CD4-positive, CD25-positive, alpha-beta regulatory T cell (primary cell): ENCODE data around the gene CTTNBP2NL. TPM values are rescaled to one million over a fixed set of nuclear protein-coding genes. Genes with fewer than 3 reads are reported as not detected.

Experiments used
- ATAC-seq, 2 donors: fragments of 150-1000 bp; cut with Tn5 transposase; one replicate each; pipeline ENCODE4 v1.10.0; 2021; ENCODE audit warnings: low read depth in 2 of 2, moderate number of reproducible peaks in 2 of 2, moderate library complexity in 1 of 2
- DNase-seq, 3 donors: peaks; one replicate each; pipeline versions ENCODE4 v3.0.0 to v3.0.0-alpha.2; 2012 to 2022; ENCODE audit warnings: mixed read lengths in 1 of 3
- H3K27ac ChIP-seq: one replicate; pipeline ENCODE4 v1.7.0; 2013; ENCODE audit warnings: mild to moderate bottlenecking, low read length; ENCODE audit not compliant: insufficient read depth, poor library complexity, severe bottlenecking
- H3K27me3 ChIP-seq: one replicate; pipeline ENCODE4 v1.7.0; 2013; ENCODE audit warnings: low read length; ENCODE audit not compliant: control insufficient read depth, insufficient read depth
- H3K36me3 ChIP-seq: one replicate; pipeline ENCODE4 v1.7.0; 2013; ENCODE audit warnings: mild to moderate bottlenecking, low read length, moderate library complexity; ENCODE audit not compliant: control insufficient read depth, insufficient read depth
- H3K4me1 ChIP-seq: 2 replicates; pipeline ENCODE4 v1.7.0; 2013; ENCODE audit warnings: mild to moderate bottlenecking, low read length; ENCODE audit not compliant: insufficient read depth, control insufficient read depth, poor library complexity, severe bottlenecking
- H3K4me3 ChIP-seq: one replicate; pipeline ENCODE4 v1.7.0; 2013; ENCODE audit warnings: low read depth, mild to moderate bottlenecking, low read length, moderate library complexity
- H3K9me3 ChIP-seq, 2 experiments: 1 replicate in 1 of 2; 2 replicates in 1 of 2; pipeline ENCODE4 v1.7.0; 2013; ENCODE audit warnings: low read length in 2 of 2, mild to moderate bottlenecking in 1 of 2, moderate library complexity in 1 of 2; ENCODE audit not compliant: control insufficient read depth in 2 of 2
- H3K27ac Mint-ChIP-seq, 3 donors: one replicate each; pipeline ENCODE4 v1.8.0; 2020 to 2022; ENCODE audit warnings: mild to moderate bottlenecking in 3 of 3, mixed read lengths in 3 of 3, moderate library complexity in 2 of 3
- H3K27me3 Mint-ChIP-seq: one replicate; pipeline ENCODE4 v1.8.0; 2022; ENCODE audit warnings: mild to moderate bottlenecking, mixed read lengths
- H3K36me3 Mint-ChIP-seq: one replicate; pipeline ENCODE4 v1.8.0; 2020; ENCODE audit warnings: mixed read lengths
- H3K4me1 Mint-ChIP-seq, 4 donors: one replicate each; pipeline ENCODE4 v1.8.0; 2020 to 2022; ENCODE audit warnings: mixed read lengths in 4 of 4, mild to moderate bottlenecking in 1 of 4
- H3K4me3 Mint-ChIP-seq, 4 donors: one replicate each; pipeline ENCODE4 v1.8.0; 2020 to 2022; ENCODE audit warnings: mild to moderate bottlenecking in 4 of 4, mixed read lengths in 4 of 4, moderate library complexity in 3 of 4
- H3K9me3 Mint-ChIP-seq, 7 donors: one replicate each; pipeline ENCODE4 v1.8.0; 2020 to 2022; ENCODE audit warnings: mixed read lengths in 7 of 7, mild to moderate bottlenecking in 3 of 7, moderate library complexity in 2 of 7
- polyA plus RNA-seq, 4 donors: library from polyadenylated mRNA; unstranded; fragments of 300-500 nt; fragmentation: Illumina TruSeq; gene quantifications; one replicate each; pipeline ENCODE4 v1.2.3, GENCODE V29; 2021
- total RNA-seq: library from RNA; stranded (reverse); gene quantifications from one replicate; pipeline ENCODE4 v1.2.3, GENCODE V29; 2022

Gene CTTNBP2NL
- total and polyA plus RNA-seq, 5 donors from 2014 or later, result 0.72 to 7.4 (median 1.1) TPM

DNA sequence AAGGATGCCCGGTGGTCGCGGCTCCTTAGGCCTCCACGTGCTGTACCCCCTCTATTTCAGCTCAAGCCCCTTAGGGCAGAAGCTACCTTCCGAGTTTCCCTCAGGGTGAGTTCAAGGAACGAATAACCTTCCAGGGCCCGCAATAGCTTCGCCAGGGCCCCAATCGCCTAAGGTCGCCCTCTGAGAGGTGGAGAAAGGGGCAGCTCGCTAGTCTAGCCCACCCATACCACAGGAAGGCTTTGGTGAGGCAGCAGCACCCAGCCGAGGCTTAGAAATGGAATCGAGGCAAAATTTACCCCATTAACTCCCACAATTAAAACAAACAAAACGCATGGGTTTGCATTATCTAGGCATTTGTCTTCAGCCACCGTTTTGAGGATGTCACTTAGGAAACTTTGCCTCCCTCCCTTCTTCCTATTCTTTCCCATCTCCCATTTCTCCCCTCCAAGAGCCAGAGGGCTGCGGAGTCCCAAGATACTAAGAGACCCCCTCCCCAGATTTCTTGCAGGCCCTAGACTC, 113.7 kb downstream of the CTTNBP2NL start:
- H3K9me3 ChIP-seq, result no peaks in the 10 kb centered on the region
- Mint-ChIP-seq H3K36me3 (no peaks in the 10 kb centered on the region), H3K27ac (no peak overlapping the region), H3K9me3 (no peaks in the 10 kb centered on the region), H3K27me3 (peaks cover 57% of the 10 kb centered on the region), H3K4me3 (peak overlapping the region; percentile 65 to 77 (median 72)), H3K4me1 (peaks cover 0 to 25% (median 3%) of the 10 kb centered on the region in 4 donors)
- no peak overlapping the region for H3K4me3 ChIP-seq
- no peak for ATAC-seq
- peaks cover 5% of the 10 kb centered on the region for H3K27me3 ChIP-seq
- no peak for DNase-seq
- peaks cover 21% of the 10 kb centered on the region for H3K4me1 ChIP-seq
- no peak overlapping the region for H3K27ac ChIP-seq
- no peaks in the 10 kb centered on the region for H3K36me3 ChIP-seq

DNA sequence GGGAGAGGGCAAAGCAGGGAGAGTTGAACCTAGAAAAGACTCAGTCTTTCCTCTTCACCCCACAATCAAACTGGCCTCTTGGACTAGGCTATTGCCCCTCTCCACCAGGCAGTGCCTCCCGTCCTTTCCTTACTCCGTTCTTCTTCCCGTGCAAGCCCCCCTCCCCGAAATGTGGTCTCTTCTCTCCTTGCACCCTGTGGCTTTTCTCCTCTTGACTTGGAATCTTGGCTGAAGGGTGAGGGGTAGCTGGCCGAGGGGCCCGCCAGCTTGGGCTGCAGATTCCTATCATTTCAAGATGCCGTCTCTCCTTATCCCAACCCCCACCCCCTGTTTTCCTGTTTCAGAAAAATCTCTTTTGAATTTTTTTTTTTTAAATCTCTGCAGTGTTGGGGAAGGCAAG, 114.3 kb downstream of the CTTNBP2NL start:
- Mint-ChIP-seq H3K9me3 (no peaks in the 10 kb centered on the region), H3K4me1 (peaks cover 0 to 25% (median 3%) of the 10 kb centered on the region in 4 donors), H3K4me3 (peak overlapping the region in 3 of 4 donors; percentile 24 to 77 (median 65))

More for the DNA sequence above, 114.3 kb downstream of the CTTNBP2NL start:
- Mint-ChIP-seq H3K27ac (peak overlapping the region in 1 of 3 donors; percentile 10), H3K36me3 (peaks cover 2% of the 10 kb centered on the region), H3K27me3 (peaks cover 52% of the 10 kb centered on the region)
- DNase-seq (no peak), ATAC-seq (no peak)
- no peaks in the 10 kb centered on the region for H3K36me3 ChIP-seq
- H3K9me3 ChIP-seq, result no peaks in the 10 kb centered on the region
- peaks cover 21% of the 10 kb centered on the region for H3K4me1 ChIP-seq
- peaks cover 3% of the 10 kb centered on the region for H3K27me3 ChIP-seq
- no peak overlapping the region for H3K27ac ChIP-seq
- H3K4me3 ChIP-seq, result no peak overlapping the region

Other genes starting within 250 kb of the CTTNBP2NL start
- gene WNT2B, start 112.8 kb downstream of the CTTNBP2NL start, total RNA-seq, result 1.2 TPM
- under 1 TPM in 3 of 4 donors, not detected in 1; 0.01 to 0.38 (median 0.24) TPM for gene WNT2B, start 112.8 kb downstream of the CTTNBP2NL start, polyA plus RNA-seq
- 36.8 TPM for gene ST7L, start 222.9 kb downstream of the CTTNBP2NL start, total RNA-seq
- gene ST7L, start 222.9 kb downstream of the CTTNBP2NL start, polyA plus RNA-seq, result 10 to 100 TPM in 3 of 4 donors, 1 to 10 TPM in 1; 7.7 to 15.4 (median 14.0) TPM
- gene CAPZA1, start 223.6 kb downstream of the CTTNBP2NL start, total RNA-seq, result 244 TPM
- gene CAPZA1, start 223.6 kb downstream of the CTTNBP2NL start, polyA plus RNA-seq, result 100 to 1,000 TPM; 248 to 281 (median 260) TPM